ENCODE data around the gene MGAT4C.
"Not testable (repeated sequence)": the region's sequence is repeated elsewhere in the genome, so short reads cannot be mapped to it uniquely, and the experiment has no call there.

MGAT4C gene

GRCh38 chr12:86228656-86229055 is 27.5 kb downstream of the MGAT4C start:
- DNase-seq, result no peak

- DNase-seq, result no peak
These were observed 29.7 kb downstream of the MGAT4C start for GRCh38 chr12:86226481-86226880.

GRCh38 chr12:86216591-86216990 is 39.6 kb downstream of the MGAT4C start:
- DNase-seq, result no peak

GRCh38 chr12:86213012-86213411 is 43.2 kb downstream of the MGAT4C start:
- DNase-seq, result no peak

- no peak for DNase-seq
These were observed 57.3 kb downstream of the MGAT4C start for GRCh38 chr12:86198696-86199444.

GRCh38 chr12:86196465-86196864 is 59.7 kb downstream of the MGAT4C start:
- no peak for DNase-seq

- no peak for DNase-seq
These were observed 61.5 kb downstream of the MGAT4C start for GRCh38 chr12:86194721-86195120.

- no peak for DNase-seq
These were observed 62.3 kb downstream of the MGAT4C start for GRCh38 chr12:86193931-86194330.

GRCh38 chr12:86188226-86188625 is 68.0 kb downstream of the MGAT4C start:
- no peak for DNase-seq

GRCh38 chr12:86186449-86186848 is 69.7 kb downstream of the MGAT4C start:
- DNase-seq, result no peak

GRCh38 chr12:86179855-86180254 is 76.3 kb downstream of the MGAT4C start:
- DNase-seq, result no peak

- DNase-seq, result no peak
These were observed 82.0 kb downstream of the MGAT4C start for GRCh38 chr12:86174188-86174587.

GRCh38 chr12:86172913-86173443 is 83.2 kb downstream of the MGAT4C start:
- no peak for DNase-seq

GRCh38 chr12:86170051-86170450 is 86.1 kb downstream of the MGAT4C start:
- no peak for DNase-seq

GRCh38 chr12:86158956-86159355 is 97.2 kb downstream of the MGAT4C start:
- no peak for DNase-seq

- no peak for DNase-seq
These were observed 101.6 kb downstream of the MGAT4C start for GRCh38 chr12:86154620-86155019.

GRCh38 chr12:86148612-86149011 is 107.6 kb downstream of the MGAT4C start:
- no peak for DNase-seq

GRCh38 chr12:86148071-86148470 is 108.1 kb downstream of the MGAT4C start:
- no peak for DNase-seq

GRCh38 chr12:86145156-86145555 is 111.0 kb downstream of the MGAT4C start:
- DNase-seq, result no peak

- DNase-seq, result no peak
These were observed 113.0 kb downstream of the MGAT4C start for GRCh38 chr12:86143162-86143561.

- DNase-seq, result no peak
These were observed 116.5 kb downstream of the MGAT4C start for GRCh38 chr12:86139671-86140070.

GRCh38 chr12:86138770-86139169 is 117.4 kb downstream of the MGAT4C start:
- no peak for DNase-seq

GRCh38 chr12:86137936-86138335 is 118.3 kb downstream of the MGAT4C start:
- DNase-seq, result no peak

- no peak for DNase-seq
These were observed 121.6 kb downstream of the MGAT4C start for GRCh38 chr12:86134561-86134960.

GRCh38 chr12:86126900-86127299 is 129.3 kb downstream of the MGAT4C start:
- not testable (repeated sequence) for DNase-seq

Data from activated naive CD4-positive, alpha-beta T cell treated with anti-CD3 and anti-CD28 coated beads, Interleukin-2, amount 50 U/mL, for 16 hours (primary cell).